HEK293 (cell line): ENCODE measurements around the gene COG1.

Experiments used
- CTCF ChIA-PET: fragments of 350-600 bp; formaldehyde crosslinking; extraction: SDS; loops from one replicate; lab custom pipeline; 2021; ENCODE audit warnings: antibody characterized with exemption; lab: Yijun Ruan, JAX
- POLR2A ChIA-PET: fragments of 300-600 bp; formaldehyde crosslinking; extraction: SDS; loops from one replicate; lab custom pipeline; 2020; ENCODE audit warnings: antibody characterized with exemption, inconsistent platforms; lab: Yijun Ruan, JAX
- H3K27ac ChIP-seq: fragments of 200-500 bp; sonication (Bioruptor generic); 2 replicates; pipeline ENCODE4 v1.5.1; 2014; ENCODE audit warnings: low read depth, low read length, control low read depth, inconsistent platforms; ENCODE audit errors: extremely low read depth
- H3K36me3 ChIP-seq, 2 experiments: fragments of 200-500 bp in 1 of 2; sonication (Bioruptor generic) in 1 of 2; 1 replicate in 1 of 2; 2 replicates in 1 of 2; pipeline ENCODE4 v1.5.1; 2014 to 2017; ENCODE audit warnings: inconsistent platforms in 2 of 2, low read length in 2 of 2; ENCODE audit not compliant: control insufficient read depth in 2 of 2, insufficient read depth in 1 of 2
- H3K4me1 ChIP-seq: fragments of 200-500 bp; sonication (Bioruptor generic); 2 replicates; pipeline ENCODE4 v1.5.1; 2014; ENCODE audit warnings: mild to moderate bottlenecking, low read length, inconsistent platforms; ENCODE audit not compliant: control insufficient read depth, insufficient read depth
- H3K4me3 ChIP-seq: 2 replicates; pipeline ENCODE4 v1.5.1; 2011; ENCODE audit warnings: low read depth, mild to moderate bottlenecking, control low read depth, low read length, moderate library complexity
- H3K9me3 ChIP-seq: fragments of 200-500 bp; sonication (Bioruptor generic); 2 replicates; pipeline ENCODE4 v1.5.1; 2014; ENCODE audit warnings: low read depth, low read length, inconsistent platforms; ENCODE audit not compliant: control insufficient read depth, insufficient read depth
- GLI4 ChIP-seq: fragments of 450-650 bp; formaldehyde crosslinking; IDR thresholded peaks from 2 replicates; pipeline ENCODE4 v1.5.1; 2016; ENCODE audit warnings: missing biosample characterization, missing genetic modification characterization
- MZF1 ChIP-seq: fragments of 450-650 bp; formaldehyde crosslinking; IDR thresholded peaks from 2 replicates; pipeline ENCODE4 v1.5.1; 2017; ENCODE audit warnings: missing biosample characterization, missing genetic modification characterization, borderline replicate concordance
- OVOL3 ChIP-seq: fragments of 450-650 bp; formaldehyde crosslinking; IDR thresholded peaks from 2 replicates; pipeline ENCODE4 v1.5.1; 2016; ENCODE audit warnings: missing biosample characterization, missing genetic modification characterization
- PRDM10 ChIP-seq: fragments of 450-650 bp; formaldehyde crosslinking; IDR thresholded peaks from 2 replicates; pipeline ENCODE4 v1.5.1; 2016; ENCODE audit warnings: missing biosample characterization, missing genetic modification characterization
- TCF7L2 ChIP-seq: IDR thresholded peaks from 2 replicates; pipeline ENCODE4 v1.6.1; 2011; ENCODE audit warnings: low read depth, mild to moderate bottlenecking, inconsistent platforms, low read length, moderate library complexity, borderline replicate concordance
- ZFHX2 ChIP-seq: fragments of 450-650 bp; formaldehyde crosslinking; conservative IDR thresholded peaks from 2 replicates; pipeline ENCODE4 v1.5.1; 2016; ENCODE audit warnings: missing biosample characterization, missing genetic modification characterization
- ZNF157 ChIP-seq: fragments of 450-650 bp; formaldehyde crosslinking; IDR thresholded peaks from 2 replicates; pipeline ENCODE4 v1.5.1; 2016; ENCODE audit warnings: missing biosample characterization, missing genetic modification characterization
- ZNF19 ChIP-seq: fragments of 450-650 bp; formaldehyde crosslinking; IDR thresholded peaks from 2 replicates; pipeline ENCODE4; 2016; ENCODE audit warnings: missing biosample characterization, missing genetic modification characterization, low read depth
- ZNF23 ChIP-seq: fragments of 450-650 bp; formaldehyde crosslinking; IDR thresholded peaks from 2 replicates; pipeline ENCODE4 v1.5.1; 2016; ENCODE audit warnings: missing biosample characterization, missing genetic modification characterization, borderline replicate concordance
- ZNF548 ChIP-seq: fragments of 450-650 bp; formaldehyde crosslinking; IDR thresholded peaks from 2 replicates; pipeline ENCODE4 v1.5.1; 2016; ENCODE audit warnings: missing biosample characterization, missing genetic modification characterization
- ZNF654 ChIP-seq: fragments of 450-650 bp; formaldehyde crosslinking; IDR thresholded peaks from 2 replicates; pipeline ENCODE4 v1.5.1; 2016; ENCODE audit warnings: low read depth, missing biosample characterization, missing genetic modification characterization
- ZNF664 ChIP-seq: fragments of 450-650 bp; formaldehyde crosslinking; IDR thresholded peaks from 2 replicates; pipeline ENCODE4 v1.5.1; 2016; ENCODE audit warnings: missing biosample characterization, missing genetic modification characterization
- ZNF677 ChIP-seq: fragments of 450-650 bp; IDR thresholded peaks from 2 replicates; pipeline ENCODE4 v1.5.0; 2018; ENCODE audit warnings: missing biosample characterization, mild to moderate bottlenecking, missing genetic modification characterization, moderate library complexity
- ZSCAN4 ChIP-seq: fragments of 450-650 bp; formaldehyde crosslinking; IDR thresholded peaks from 2 replicates; pipeline ENCODE4 v1.5.1; 2017; ENCODE audit warnings: missing biosample characterization, missing genetic modification characterization
- TF ChIP-seq, protein P1 (sequence below): fragments of 450-650 bp; formaldehyde crosslinking; optimal IDR thresholded peaks from 2 replicates; pipeline ENCODE3; 2016; ENCODE audit warnings: missing biosample characterization, mild to moderate bottlenecking, missing genetic modification characterization
- TF ChIP-seq, protein P2 (sequence below): fragments of 450-650 bp; formaldehyde crosslinking; IDR thresholded peaks from 2 replicates; pipeline ENCODE4 v1.5.1; 2016; ENCODE audit warnings: missing biosample characterization, missing genetic modification characterization
- TF ChIP-seq, protein P3 (sequence below): fragments of 450-650 bp; formaldehyde crosslinking; IDR thresholded peaks from 2 replicates; pipeline ENCODE4 v1.5.1; 2017; ENCODE audit warnings: missing biosample characterization, missing genetic modification characterization
- TF ChIP-seq, protein P4 (sequence below): fragments of 450-650 bp; formaldehyde crosslinking; IDR thresholded peaks from 2 replicates; pipeline ENCODE4; 2016; ENCODE audit warnings: missing biosample characterization, missing genetic modification characterization

Gene COG1

GRCh38 chr17:73250851-73251640 lies 58.2 kb downstream of the COG1 start:
- H3K4me1 ChIP-seq = no peaks in the 10 kb centered on the region
- no peak overlapping the region for H3K27ac ChIP-seq
- H3K4me3 ChIP-seq = no peak overlapping the region
- POLR2A ChIA-PET = no interaction called here
- H3K36me3 ChIP-seq = peaks cover 0 to 30% of the 10 kb centered on the region in 2 experiments
- TF ChIP-seq ZNF23 (tag by site-specific recombination) (no peak), ZNF19 (tag by site-specific recombination) (no peak), MZF1 (tag by site-specific recombination) (no peak), ZNF157 (tag by site-specific recombination) (no peak), ZFHX2 (tag by site-specific recombination) (no peak), OVOL3 (tag by site-specific recombination) (no peak), ZNF548 (tag by site-specific recombination) (no peak)
- TF ChIP-seq, protein P1, sequence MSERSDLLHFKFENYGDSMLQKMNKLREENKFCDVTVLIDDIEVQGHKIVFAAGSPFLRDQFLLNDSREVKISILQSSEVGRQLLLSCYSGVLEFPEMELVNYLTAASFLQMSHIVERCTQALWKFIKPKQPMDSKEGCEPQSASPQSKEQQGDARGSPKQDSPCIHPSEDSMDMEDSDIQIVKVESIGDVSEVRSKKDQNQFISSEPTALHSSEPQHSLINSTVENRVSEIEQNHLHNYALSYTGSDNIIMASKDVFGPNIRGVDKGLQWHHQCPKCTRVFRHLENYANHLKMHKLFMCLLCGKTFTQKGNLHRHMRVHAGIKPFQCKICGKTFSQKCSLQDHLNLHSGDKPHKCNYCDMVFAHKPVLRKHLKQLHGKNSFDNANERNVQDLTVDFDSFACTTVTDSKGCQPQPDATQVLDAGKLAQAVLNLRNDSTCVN (tag by site-specific recombination) = no peak
- TF ChIP-seq, protein P2, sequence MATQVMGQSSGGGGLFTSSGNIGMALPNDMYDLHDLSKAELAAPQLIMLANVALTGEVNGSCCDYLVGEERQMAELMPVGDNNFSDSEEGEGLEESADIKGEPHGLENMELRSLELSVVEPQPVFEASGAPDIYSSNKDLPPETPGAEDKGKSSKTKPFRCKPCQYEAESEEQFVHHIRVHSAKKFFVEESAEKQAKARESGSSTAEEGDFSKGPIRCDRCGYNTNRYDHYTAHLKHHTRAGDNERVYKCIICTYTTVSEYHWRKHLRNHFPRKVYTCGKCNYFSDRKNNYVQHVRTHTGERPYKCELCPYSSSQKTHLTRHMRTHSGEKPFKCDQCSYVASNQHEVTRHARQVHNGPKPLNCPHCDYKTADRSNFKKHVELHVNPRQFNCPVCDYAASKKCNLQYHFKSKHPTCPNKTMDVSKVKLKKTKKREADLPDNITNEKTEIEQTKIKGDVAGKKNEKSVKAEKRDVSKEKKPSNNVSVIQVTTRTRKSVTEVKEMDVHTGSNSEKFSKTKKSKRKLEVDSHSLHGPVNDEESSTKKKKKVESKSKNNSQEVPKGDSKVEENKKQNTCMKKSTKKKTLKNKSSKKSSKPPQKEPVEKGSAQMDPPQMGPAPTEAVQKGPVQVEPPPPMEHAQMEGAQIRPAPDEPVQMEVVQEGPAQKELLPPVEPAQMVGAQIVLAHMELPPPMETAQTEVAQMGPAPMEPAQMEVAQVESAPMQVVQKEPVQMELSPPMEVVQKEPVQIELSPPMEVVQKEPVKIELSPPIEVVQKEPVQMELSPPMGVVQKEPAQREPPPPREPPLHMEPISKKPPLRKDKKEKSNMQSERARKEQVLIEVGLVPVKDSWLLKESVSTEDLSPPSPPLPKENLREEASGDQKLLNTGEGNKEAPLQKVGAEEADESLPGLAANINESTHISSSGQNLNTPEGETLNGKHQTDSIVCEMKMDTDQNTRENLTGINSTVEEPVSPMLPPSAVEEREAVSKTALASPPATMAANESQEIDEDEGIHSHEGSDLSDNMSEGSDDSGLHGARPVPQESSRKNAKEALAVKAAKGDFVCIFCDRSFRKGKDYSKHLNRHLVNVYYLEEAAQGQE = no peak
- H3K9me3 ChIP-seq = no peaks in the 10 kb centered on the region
- CTCF ChIA-PET = interaction anchor here (0.6 to 13.4 kb wide), 7 partner anchors 59 to 694 kb away, joined by 3 to 315 read pairs (median 3); no protein-coding TSS in a partner anchor

- Histone ChIP-seq H3K4me3 (no peak overlapping the region), H3K36me3 (peaks cover 0 to 23% of the 10 kb centered on the region in 2 experiments; a peak in 2 of 3 replicates), H3K4me1 (no peaks in the 10 kb centered on the region), H3K9me3 (no peaks in the 10 kb centered on the region), H3K27ac (no peak overlapping the region)
- no peak for TF ChIP-seq ZSCAN4 (tag by site-specific recombination)
- no peak for TF ChIP-seq ZNF664 (tag by site-specific recombination)
- TF ChIP-seq, protein P1 (tag by site-specific recombination) = no peak
- TF ChIP-seq PRDM10 (tag by site-specific recombination) = no peak
- no peak for TF ChIP-seq ZNF654
- TF ChIP-seq, protein P3, sequence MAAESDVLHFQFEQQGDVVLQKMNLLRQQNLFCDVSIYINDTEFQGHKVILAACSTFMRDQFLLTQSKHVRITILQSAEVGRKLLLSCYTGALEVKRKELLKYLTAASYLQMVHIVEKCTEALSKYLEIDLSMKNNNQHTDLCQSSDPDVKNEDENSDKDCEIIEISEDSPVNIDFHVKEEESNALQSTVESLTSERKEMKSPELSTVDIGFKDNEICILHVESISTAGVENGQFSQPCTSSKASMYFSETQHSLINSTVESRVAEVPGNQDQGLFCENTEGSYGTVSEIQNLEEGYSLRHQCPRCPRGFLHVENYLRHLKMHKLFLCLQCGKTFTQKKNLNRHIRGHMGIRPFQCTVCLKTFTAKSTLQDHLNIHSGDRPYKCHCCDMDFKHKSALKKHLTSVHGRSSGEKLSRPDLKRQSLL (tag by site-specific recombination) = no peak
- TF ChIP-seq ZNF677 (tag by site-specific recombination) = no peak
- TF ChIP-seq GLI4 = no peak
- TF ChIP-seq, protein P4, sequence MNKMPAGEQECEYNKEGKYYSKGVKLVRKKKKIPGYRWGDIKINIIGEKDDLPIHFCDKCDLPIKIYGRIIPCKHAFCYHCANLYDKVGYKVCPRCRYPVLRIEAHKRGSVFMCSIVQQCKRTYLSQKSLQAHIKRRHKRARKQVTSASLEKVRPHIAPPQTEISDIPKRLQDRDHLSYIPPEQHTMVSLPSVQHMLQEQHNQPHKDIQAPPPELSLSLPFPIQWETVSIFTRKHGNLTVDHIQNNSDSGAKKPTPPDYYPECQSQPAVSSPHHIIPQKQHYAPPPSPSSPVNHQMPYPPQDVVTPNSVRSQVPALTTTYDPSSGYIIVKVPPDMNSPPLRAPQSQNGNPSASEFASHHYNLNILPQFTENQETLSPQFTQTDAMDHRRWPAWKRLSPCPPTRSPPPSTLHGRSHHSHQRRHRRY (tag by site-specific recombination) = no peak
- no peak for TF ChIP-seq TCF7L2
- POLR2A ChIA-PET = no interaction called here
- CTCF ChIA-PET = interaction anchor here (0.7 to 13.4 kb wide), 4 partner anchors 55 to 525 kb away, joined by 3 to 315 read pairs (median 12); no protein-coding TSS in a partner anchor
Measured at GRCh38 chr17:73251871-73252270, 59.0 kb downstream of the COG1 start.
